HG02642 (cell line): ENCODE measurements around the gene IFNGR1.

Experiments used
- ATAC-seq: cut with Tn5 transposase; IDR thresholded peaks from one replicate; pipeline ENCODE4 v1.9.1; 2021; ENCODE audit warnings: mild to moderate bottlenecking; ENCODE audit not compliant: unreplicated experiment, poor library complexity

IFNGR1 gene

DNA sequence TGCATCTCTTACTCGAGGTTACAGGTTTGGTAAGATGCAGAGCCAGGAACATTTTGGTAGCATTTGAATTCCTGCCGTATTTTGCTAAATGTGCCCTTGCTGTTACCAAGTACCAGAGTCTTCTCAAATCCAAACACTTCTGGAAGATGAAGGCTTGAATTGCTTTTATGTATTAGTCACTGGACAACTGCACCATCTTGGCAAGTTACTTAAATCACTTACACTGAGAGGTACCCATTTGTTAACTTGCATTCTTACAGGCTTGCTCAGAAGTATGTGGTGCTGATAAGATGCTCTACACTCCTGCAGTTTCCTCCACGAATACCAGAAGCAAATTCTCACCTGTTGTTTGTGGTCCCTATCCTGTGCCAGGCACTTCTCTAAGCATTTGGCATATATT lies 58.4 kb downstream of the IFNGR1 start:
- ATAC-seq, result no peak

DNA sequence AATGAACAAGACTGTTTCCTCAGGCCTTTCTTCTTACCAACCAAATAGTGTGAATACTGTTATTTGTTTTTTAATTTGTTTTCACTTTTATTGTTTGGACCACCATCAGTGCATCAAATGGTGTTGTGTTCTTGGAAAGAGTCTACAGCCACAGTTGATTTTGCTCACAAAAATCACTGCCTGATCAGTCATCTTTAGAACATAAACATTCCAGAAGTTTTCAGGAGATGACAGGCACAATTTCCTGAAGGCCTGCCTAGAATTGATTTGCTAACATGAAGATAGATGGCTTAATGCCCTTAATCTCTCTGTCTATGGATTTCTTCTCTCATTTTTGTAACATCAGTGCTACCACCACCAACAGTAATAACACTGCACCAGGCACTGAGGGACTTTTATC lies 59.3 kb downstream of the IFNGR1 start:
- ATAC-seq, result no peak

DNA sequence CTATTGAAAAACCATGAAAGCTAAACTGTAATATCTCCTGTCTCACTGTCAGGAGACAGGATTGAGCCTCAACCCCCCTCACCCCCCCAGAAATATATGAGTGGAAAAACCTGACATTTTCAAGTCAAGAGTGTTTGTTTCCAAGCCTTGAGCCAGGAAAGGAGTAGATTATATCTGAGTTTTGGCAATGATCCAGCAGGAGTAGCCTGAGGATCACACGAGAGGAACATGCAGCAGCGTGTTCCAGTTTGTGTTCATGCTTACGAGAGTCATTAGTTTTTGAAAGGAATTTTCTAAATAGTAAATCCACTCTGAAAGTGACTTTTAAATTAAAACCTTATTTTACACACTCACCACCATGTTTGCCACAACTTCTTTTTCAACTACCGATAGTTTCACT lies 61.6 kb downstream of the IFNGR1 start:
- no peak for ATAC-seq

DNA sequence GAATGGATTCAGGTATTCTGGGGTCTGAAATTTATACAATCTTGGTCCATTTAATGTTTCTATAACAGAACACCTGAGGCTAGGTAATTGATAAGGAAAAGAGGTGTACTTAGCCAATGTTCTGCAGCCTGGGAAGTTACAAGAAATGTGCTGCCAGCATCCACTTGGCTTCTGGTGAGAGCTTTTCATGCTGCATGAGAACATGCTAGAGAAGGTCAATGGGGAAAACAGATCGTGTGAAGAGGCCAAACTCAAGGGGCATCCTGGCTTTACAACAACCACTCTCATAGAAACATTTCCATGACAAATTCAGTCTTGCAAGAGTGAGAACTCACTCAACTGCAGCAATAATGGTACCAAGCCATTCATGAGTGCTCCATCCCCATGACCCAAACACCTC lies 62.5 kb downstream of the IFNGR1 start:
- no peak for ATAC-seq

DNA sequence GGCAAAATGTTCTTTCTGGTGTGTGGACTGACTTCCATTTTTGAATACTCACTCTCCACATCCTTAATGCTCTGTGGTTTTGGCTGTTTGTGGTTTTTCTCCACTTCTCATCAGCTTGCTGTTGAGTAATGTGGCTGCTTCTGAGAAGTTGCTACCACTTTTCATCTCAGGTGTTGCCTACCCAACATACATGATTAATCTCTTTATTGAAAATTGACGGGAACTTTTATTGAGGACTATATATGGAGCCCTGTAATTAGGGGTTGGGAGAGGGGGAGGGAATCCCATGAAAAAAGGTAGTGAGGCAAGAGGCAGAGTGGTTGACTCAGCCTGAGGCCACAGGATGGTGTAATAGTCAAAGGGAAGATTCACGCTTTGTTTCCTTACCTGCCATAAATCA lies 63.4 kb downstream of the IFNGR1 start:
- ATAC-seq, result no peak

DNA sequence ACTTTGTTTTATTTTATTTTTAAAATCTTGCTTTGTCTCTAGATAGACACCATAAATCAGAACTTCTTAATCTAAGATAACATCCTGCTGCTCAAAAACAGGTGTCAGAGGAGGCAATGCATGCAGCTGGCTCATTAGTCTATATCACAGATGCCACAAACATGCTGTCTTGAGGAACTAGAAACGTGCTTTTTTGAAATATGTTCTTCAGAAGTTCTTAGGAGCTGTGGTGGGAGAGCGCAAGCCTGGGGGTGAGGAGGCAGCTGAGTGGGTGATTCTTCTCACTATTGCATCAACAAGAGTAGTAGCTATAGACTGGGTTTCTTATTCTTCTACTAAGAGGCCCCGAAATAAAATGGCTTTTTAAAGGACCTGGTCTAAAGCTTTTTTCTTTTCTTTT lies 69.1 kb downstream of the IFNGR1 start:
- ATAC-seq, result no peak

DNA sequence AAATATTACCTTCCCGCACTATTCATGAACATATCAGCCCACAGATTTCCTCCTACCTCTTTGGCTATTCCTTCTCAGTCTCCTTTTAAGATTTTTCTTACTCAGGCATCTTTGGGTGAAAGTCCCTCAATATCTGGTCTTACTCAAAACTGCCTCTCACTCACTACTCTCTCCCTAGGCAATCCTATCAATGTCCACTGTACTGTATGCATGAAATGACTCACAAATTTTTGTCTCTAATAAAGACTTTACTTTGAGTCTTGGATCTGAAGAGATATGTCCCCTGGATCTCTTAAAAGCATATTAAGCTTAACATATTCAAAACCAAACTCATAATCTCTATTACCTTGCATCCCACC lies 70.2 kb downstream of the IFNGR1 start:
- no peak for ATAC-seq

DNA sequence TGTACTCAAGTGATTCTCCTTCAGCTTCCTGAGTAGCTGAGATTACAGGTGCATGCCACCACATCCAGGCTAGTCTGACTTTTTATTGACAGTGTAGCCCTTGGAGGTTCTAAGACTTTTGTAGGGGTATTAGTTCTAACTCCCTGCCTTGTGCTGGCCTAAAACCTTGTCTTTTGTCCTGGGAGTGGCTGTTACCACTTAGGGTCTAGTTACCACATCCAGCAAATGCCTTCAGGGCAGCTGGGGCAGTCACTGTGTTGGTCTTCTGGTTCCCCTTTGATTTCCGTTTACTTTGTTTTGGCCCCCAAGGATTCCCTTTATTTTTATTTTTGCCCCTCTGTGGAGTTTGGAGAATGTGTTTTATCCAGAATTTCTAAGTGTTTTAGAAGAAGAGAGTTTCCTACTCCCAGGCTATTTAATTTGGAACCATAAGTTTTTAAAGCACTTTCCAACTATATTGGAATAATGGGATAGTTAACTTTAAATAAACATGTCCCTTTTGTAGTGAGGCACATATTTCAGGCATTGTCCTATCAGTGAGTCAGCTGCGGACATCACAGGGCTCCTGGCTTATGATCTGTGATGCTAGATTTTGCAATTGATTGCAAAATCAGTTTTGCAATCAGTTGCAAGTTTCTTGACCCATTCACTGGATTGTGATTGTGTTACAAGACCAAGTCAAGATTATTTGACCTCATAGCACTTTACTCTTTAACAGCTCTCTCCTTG lies 70.7 kb downstream of the IFNGR1 start:
- ATAC-seq, result no peak
